Cardiac muscle cell (in vitro differentiated cells and primary cell): ENCODE data around the gene KCNIP1. TPM values are rescaled to one million over a fixed set of nuclear protein-coding genes. Genes with fewer than 3 reads are reported as not detected.

Experiments
- DNase-seq, 2 donors: peaks; one replicate each; pipeline versions ENCODE4 v3.0.0 to v3.0.0-alpha.2; 2010 to 2017; ENCODE audit warnings: low read depth in 1 of 2, low spot score in 1 of 2
- H3K27ac ChIP-seq: fragments of 200-600 bp; sonication (generic); 2 replicates; pipeline ENCODE4 v1.5.1; 2016
- H3K27me3 ChIP-seq: fragments of 200-600 bp; sonication (generic); 2 replicates; pipeline ENCODE4 v1.6.0; 2016; ENCODE audit warnings: control low read depth
- H3K36me3 ChIP-seq: fragments of 200-600 bp; sonication (generic); 2 replicates; pipeline ENCODE4 v1.5.1; 2016; ENCODE audit warnings: control low read depth
- H3K4me1 ChIP-seq: fragments of 200-600 bp; sonication (generic); 2 replicates; pipeline ENCODE4 v1.8.1; 2017; ENCODE audit warnings: low read depth, mild to moderate bottlenecking, mixed run types
- H3K4me3 ChIP-seq: fragments of 200-600 bp; sonication (generic); 2 replicates; pipeline ENCODE4 v1.5.1; 2016; ENCODE audit warnings: mild to moderate bottlenecking
- H3K9me3 ChIP-seq: fragments of 200-600 bp; sonication (generic); 2 replicates; pipeline ENCODE4 v1.5.1; 2017; ENCODE audit warnings: low read depth, mild to moderate bottlenecking, control low read depth
- CTCF ChIP-seq: IDR thresholded peaks from 2 replicates; pipeline ENCODE4 v1.5.1; 2012; ENCODE audit warnings: low read depth, mild to moderate bottlenecking, low read length
- polyA plus RNA-seq: library from polyadenylated mRNA; unstranded; fragments of >200 nt; fragmentation: Nextera tagmentation; extraction: Ambion mirVana; gene quantifications from 2 replicates; pipeline ENCODE4 v1.2.1, GENCODE V29; 2016
- total RNA-seq: library from RNA; depleted of rRNA; stranded (reverse); fragments of >200 nt; gene quantifications from 2 replicates; pipeline ENCODE4 v1.2.3, GENCODE V29; 2016

KCNIP1 gene
- total and polyA plus RNA-seq, 2 experiments from 2014 or later = 0.09 TPM; not detected in 1

GRCh38 chr5:170468633-170469285 is 35.1 kb upstream of the KCNIP1 start:
- TF ChIP-seq CTCF = no peak
- no peak for DNase-seq

DNA sequence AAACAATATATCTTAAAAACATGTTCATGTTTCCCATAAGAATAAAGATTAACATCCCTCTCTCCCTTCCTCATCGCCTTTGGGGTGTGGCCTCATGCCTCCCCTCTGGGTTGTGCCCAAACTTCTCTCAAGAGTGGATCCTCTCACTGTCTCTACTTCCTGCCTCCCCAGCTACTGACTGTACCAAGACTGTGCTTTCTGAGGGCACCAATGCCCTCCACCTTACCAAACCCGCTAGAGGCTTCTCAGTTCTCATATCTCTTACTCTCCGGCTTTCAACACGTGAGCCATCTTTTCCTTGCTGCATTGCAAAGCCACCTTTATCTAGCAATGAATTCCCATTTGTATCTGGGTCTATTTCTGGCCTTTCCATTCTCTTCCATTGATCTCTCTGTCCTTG is 34.4 kb upstream of the KCNIP1 start:
- Histone ChIP-seq H3K36me3 (no peaks in the 10 kb centered on the region), H3K4me1 (no peaks in the 10 kb centered on the region)
- no peak for DNase-seq

More at GRCh38 chr5:170468633-170469285, 35.1 kb upstream of the KCNIP1 start:
- Histone ChIP-seq H3K27me3 (peaks cover 11% of the 10 kb centered on the region), H3K4me1 (no peaks in the 10 kb centered on the region), H3K9me3 (no peaks in the 10 kb centered on the region), H3K27ac (no peak overlapping the region), H3K36me3 (no peaks in the 10 kb centered on the region), H3K4me3 (no peak overlapping the region)

GRCh38 chr5:170470275-170470674 is 33.5 kb upstream of the KCNIP1 start:
- no peaks in the 10 kb centered on the region for H3K36me3 ChIP-seq
- peaks cover 6% of the 10 kb centered on the region for H3K27me3 ChIP-seq
- no peaks in the 10 kb centered on the region for H3K4me1 ChIP-seq
- H3K4me3 ChIP-seq = no peak overlapping the region
- DNase-seq = no peak
- no peak for TF ChIP-seq CTCF
- H3K9me3 ChIP-seq = no peaks in the 10 kb centered on the region
- no peak overlapping the region for H3K27ac ChIP-seq

More for the DNA sequence above, 34.4 kb upstream of the KCNIP1 start:
- Histone ChIP-seq H3K4me3 (no peak overlapping the region), H3K27ac (no peak overlapping the region), H3K9me3 (no peaks in the 10 kb centered on the region), H3K27me3 (peaks cover 11% of the 10 kb centered on the region)
- no peak for TF ChIP-seq CTCF

GRCh38 chr5:170470808-170471404 is 32.9 kb upstream of the KCNIP1 start:
- H3K9me3 ChIP-seq = no peaks in the 10 kb centered on the region
- peaks cover 1% of the 10 kb centered on the region for H3K27me3 ChIP-seq
- no peak overlapping the region for H3K27ac ChIP-seq
- DNase-seq = no peak
- no peaks in the 10 kb centered on the region for H3K4me1 ChIP-seq
- no peaks in the 10 kb centered on the region for H3K36me3 ChIP-seq
- H3K4me3 ChIP-seq = no peak overlapping the region
- TF ChIP-seq CTCF = no peak

GRCh38 chr5:170471551-170472178 is 32.2 kb upstream of the KCNIP1 start:
- DNase-seq = no peak
- Histone ChIP-seq H3K4me3 (no peak overlapping the region), H3K27me3 (no peaks in the 10 kb centered on the region), H3K9me3 (no peaks in the 10 kb centered on the region), H3K27ac (no peak overlapping the region), H3K36me3 (no peaks in the 10 kb centered on the region), H3K4me1 (no peaks in the 10 kb centered on the region)
- no peak for TF ChIP-seq CTCF
